HepG2 (cell line): Measurements from ENCODE around the gene ABCB8. TPM values are rescaled to one million over a fixed set of nuclear protein-coding genes. Genes with fewer than 3 reads are reported as not detected.
A peak's percentile ranks its signal among the peaks of the same experiment; 100 is the strongest.

Experiments used
- AHR ChIP-seq: IDR thresholded peaks from 2 replicates; pipeline ENCODE4 v1.6.1; 2018; ENCODE audit warnings: missing genetic modification reagents, missing compliant biosample characterization
- CCDC6 ChIP-seq: sonication (generic); formaldehyde crosslinking; IDR thresholded peaks from 2 replicates; pipeline ENCODE4 v1.8.1; 2022; ENCODE audit warnings: mild to moderate bottlenecking, missing genetic modification reagents, moderate library complexity
- CEBPG ChIP-seq: IDR thresholded peaks from 2 replicates; pipeline ENCODE4 v1.6.1; 2016
- CREB1 ChIP-seq, 2 experiments: fragments of 450-650 bp in 1 of 2; IDR thresholded peaks; 2 replicates each; pipeline ENCODE4 v1.6.1; 2016 to 2017; ENCODE audit warnings: control low read depth in 1 of 2, mild to moderate bottlenecking in 1 of 2, missing compliant biosample characterization in 1 of 2, missing genetic modification characterization in 1 of 2
- DR1 ChIP-seq: sonication (generic); formaldehyde crosslinking; IDR thresholded peaks from 2 replicates; pipeline ENCODE4 v1.8.0; 2021; ENCODE audit warnings: mild to moderate bottlenecking, missing genetic modification reagents, inconsistent platforms
- GATA4 ChIP-seq: sonication (generic); IDR thresholded peaks from 2 replicates; pipeline ENCODE4 v1.6.1; 2016; ENCODE audit warnings: antibody characterized with exemption, low read depth, borderline replicate concordance
- KDM1A ChIP-seq: IDR thresholded peaks from 2 replicates; pipeline ENCODE4 v1.6.1; 2016; ENCODE audit warnings: missing compliant biosample characterization
- KLF9 ChIP-seq: IDR thresholded peaks from 2 replicates; pipeline ENCODE4 v1.6.1; 2016; ENCODE audit warnings: low read depth
- REXO4 ChIP-seq: sonication (generic); formaldehyde crosslinking; IDR thresholded peaks from 2 replicates; pipeline ENCODE4 v1.8.0; 2022; ENCODE audit warnings: missing genetic modification reagents, mild to moderate bottlenecking, borderline replicate concordance
- THYN1 ChIP-seq: sonication (generic); formaldehyde crosslinking; IDR thresholded peaks from 2 replicates; pipeline ENCODE4 v1.8.1; 2023; ENCODE audit warnings: low read depth, mild to moderate bottlenecking, moderate library complexity, missing genetic modification reagents, borderline replicate concordance
- TMF1 ChIP-seq: sonication (generic); formaldehyde crosslinking; IDR thresholded peaks from 2 replicates; pipeline ENCODE4 v1.8.1; 2022; ENCODE audit warnings: low read depth, missing genetic modification reagents
- UBTF ChIP-seq: sonication (generic); formaldehyde crosslinking; IDR thresholded peaks from 2 replicates; pipeline ENCODE4 v1.4.0; 2020; ENCODE audit warnings: mild to moderate bottlenecking, missing genetic modification reagents
- ZNF12 ChIP-seq: sonication (generic); formaldehyde crosslinking; IDR thresholded peaks from 2 replicates; pipeline ENCODE4 v1.5.0; 2020; ENCODE audit warnings: missing genetic modification reagents
- ZNF225 ChIP-seq: sonication (generic); formaldehyde crosslinking; IDR thresholded peaks from 2 replicates; pipeline ENCODE4 v1.4.0; 2020; ENCODE audit warnings: mild to moderate bottlenecking, missing genetic modification reagents
- ZNF34 ChIP-seq: sonication (generic); formaldehyde crosslinking; IDR thresholded peaks from 2 replicates; pipeline ENCODE4 v1.4.0; 2020; ENCODE audit warnings: mild to moderate bottlenecking, missing genetic modification reagents, borderline replicate concordance
- ZNF367 ChIP-seq: sonication (generic); formaldehyde crosslinking; IDR thresholded peaks from 2 replicates; pipeline ENCODE4 v1.4.0; 2020; ENCODE audit warnings: missing genetic modification reagents, borderline replicate concordance
- ZNF841 ChIP-seq: sonication (generic); formaldehyde crosslinking; IDR thresholded peaks from 2 replicates; pipeline ENCODE4 v1.8.1; 2023; ENCODE audit warnings: missing genetic modification reagents, borderline replicate concordance
- polyA plus RNA-seq, 8 experiments: library from polyadenylated mRNA; depleted of rRNA in 3 of 8; stranded (reverse) in 7 of 8; unstranded in 1 of 8; fragments of >200 nt; fragmentation: Illumina TruSeq in 4 of 8; extraction: Trizol in 4 of 8; gene quantifications; 2 replicates each; pipeline versions ENCODE4 v1.2.1 to v1.2.3, GENCODE V29; 2011 to 2016; ENCODE audit warnings: low read depth in 4 of 8, missing spikeins in 1 of 8, mixed read lengths in 1 of 8; ENCODE audit not compliant: insufficient read depth in 1 of 8
- total RNA-seq, 5 experiments: library from RNA; depleted of rRNA; stranded (reverse); fragments of >200 nt; fragmentation: Illumina TruSeq; extraction: Trizol; gene quantifications; 2 replicates each; pipeline ENCODE4 v1.2.3, GENCODE V29; 2016; ENCODE audit warnings: low read depth in 1 of 5
- TF ChIP-seq, protein P1 (sequence below): sonication (generic); formaldehyde crosslinking; IDR thresholded peaks from 2 replicates; pipeline ENCODE4 v1.4.0; 2020; ENCODE audit warnings: missing genetic modification reagents, borderline replicate concordance
- TF ChIP-seq, protein P2 (sequence below): sonication (generic); formaldehyde crosslinking; IDR thresholded peaks from 2 replicates; pipeline ENCODE4 v1.5.1; 2020; ENCODE audit warnings: mild to moderate bottlenecking, missing genetic modification reagents
- TF ChIP-seq, protein P3 (sequence below): sonication (generic); formaldehyde crosslinking; IDR thresholded peaks from 2 replicates; pipeline ENCODE4 v1.8.0; 2022; ENCODE audit warnings: mild to moderate bottlenecking, missing genetic modification reagents, moderate library complexity
- TF ChIP-seq, protein P4 (sequence below): sonication (generic); formaldehyde crosslinking; IDR thresholded peaks from 2 replicates; pipeline ENCODE4 v1.4.0; 2020; ENCODE audit warnings: missing genetic modification reagents

The ABCB8 gene
- total and polyA plus RNA-seq, 2 of the 13 experiments (the other 11 are each of a cell fraction or from before 2014, with no cell fraction given): 6.6 to 16.7 TPM

DNA sequence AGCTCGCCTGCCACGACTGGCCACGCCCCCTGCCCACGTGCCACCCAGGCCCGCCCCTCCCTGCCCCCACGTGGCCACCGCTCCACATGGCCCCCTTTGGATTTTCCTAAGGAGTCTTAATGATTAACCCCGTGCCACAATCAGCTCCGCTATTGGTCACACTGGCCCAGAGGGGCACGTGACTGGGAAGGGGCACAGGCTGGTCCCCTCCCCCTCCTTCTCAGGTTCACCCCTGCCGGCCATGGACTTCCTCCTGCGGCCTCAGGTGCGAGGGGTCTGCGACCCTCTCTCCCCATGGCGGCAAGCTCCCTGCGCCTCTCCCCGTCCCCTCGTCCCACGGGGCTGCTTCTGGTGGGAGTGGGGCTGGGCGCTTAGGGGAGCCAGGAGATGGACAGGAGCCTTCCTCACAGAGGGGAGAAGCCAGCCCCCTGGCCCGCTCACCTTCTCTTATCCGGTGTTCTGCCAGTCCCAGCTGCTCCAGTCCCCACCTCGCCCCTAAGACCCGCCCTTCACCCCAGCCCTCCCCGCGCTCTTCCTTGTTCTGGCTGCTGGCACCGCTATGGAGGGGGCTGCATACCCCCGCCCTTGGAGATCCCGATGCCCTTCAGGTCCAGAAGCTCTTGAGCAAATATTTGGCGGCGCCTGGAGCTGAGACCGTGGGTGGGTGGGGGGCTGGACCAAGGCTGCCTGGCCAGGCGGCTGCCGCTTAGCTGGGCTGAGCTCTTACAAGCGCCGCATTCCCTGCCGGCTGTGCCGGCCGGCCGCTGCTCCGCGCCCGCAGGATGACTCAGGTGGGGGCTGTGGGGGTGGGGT, 34.4 kb downstream of the ABCB8 start (continued):
- TF ChIP-seq TMF1 (CRISPR knock-in tag) (no peak), ZNF225 (CRISPR knock-in tag) (no peak), ZNF12 (CRISPR knock-in tag) (no peak), CCDC6 (CRISPR knock-in tag) (no peak; the same call in 1 of the 2 replicates), UBTF (peak; percentile 40), DR1 (CRISPR knock-in tag) (no peak), ZNF841 (CRISPR knock-in tag) (no peak), CREB1 (IDR thresholded peaks at IDR 0.05) (0 out of 2 replicates have a peak, but pooled peaks have one; percentile 18), CREB1 (CRISPR knock-in tag; IDR thresholded peaks at IDR 0.05) (no peak), KDM1A (CRISPR knock-in tag) (no peak), ZNF367 (CRISPR knock-in tag) (no peak), ZNF34 (0 out of 2 replicates have a peak, but pooled peaks have one; percentile 36), CEBPG (CRISPR knock-in tag) (no peak), THYN1 (CRISPR knock-in tag) (no peak), KLF9 (no peak), GATA4 (peak; percentile 46), AHR (CRISPR knock-in tag) (no peak), REXO4 (CRISPR knock-in tag) (no peak)
- TF ChIP-seq, protein P1, sequence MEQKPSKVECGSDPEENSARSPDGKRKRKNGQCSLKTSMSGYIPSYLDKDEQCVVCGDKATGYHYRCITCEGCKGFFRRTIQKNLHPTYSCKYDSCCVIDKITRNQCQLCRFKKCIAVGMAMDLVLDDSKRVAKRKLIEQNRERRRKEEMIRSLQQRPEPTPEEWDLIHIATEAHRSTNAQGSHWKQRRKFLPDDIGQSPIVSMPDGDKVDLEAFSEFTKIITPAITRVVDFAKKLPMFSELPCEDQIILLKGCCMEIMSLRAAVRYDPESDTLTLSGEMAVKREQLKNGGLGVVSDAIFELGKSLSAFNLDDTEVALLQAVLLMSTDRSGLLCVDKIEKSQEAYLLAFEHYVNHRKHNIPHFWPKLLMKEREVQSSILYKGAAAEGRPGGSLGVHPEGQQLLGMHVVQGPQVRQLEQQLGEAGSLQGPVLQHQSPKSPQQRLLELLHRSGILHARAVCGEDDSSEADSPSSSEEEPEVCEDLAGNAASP (CRISPR knock-in tag): 0 out of 2 replicates have a peak, but pooled peaks have one; percentile 27
- TF ChIP-seq, protein P2, sequence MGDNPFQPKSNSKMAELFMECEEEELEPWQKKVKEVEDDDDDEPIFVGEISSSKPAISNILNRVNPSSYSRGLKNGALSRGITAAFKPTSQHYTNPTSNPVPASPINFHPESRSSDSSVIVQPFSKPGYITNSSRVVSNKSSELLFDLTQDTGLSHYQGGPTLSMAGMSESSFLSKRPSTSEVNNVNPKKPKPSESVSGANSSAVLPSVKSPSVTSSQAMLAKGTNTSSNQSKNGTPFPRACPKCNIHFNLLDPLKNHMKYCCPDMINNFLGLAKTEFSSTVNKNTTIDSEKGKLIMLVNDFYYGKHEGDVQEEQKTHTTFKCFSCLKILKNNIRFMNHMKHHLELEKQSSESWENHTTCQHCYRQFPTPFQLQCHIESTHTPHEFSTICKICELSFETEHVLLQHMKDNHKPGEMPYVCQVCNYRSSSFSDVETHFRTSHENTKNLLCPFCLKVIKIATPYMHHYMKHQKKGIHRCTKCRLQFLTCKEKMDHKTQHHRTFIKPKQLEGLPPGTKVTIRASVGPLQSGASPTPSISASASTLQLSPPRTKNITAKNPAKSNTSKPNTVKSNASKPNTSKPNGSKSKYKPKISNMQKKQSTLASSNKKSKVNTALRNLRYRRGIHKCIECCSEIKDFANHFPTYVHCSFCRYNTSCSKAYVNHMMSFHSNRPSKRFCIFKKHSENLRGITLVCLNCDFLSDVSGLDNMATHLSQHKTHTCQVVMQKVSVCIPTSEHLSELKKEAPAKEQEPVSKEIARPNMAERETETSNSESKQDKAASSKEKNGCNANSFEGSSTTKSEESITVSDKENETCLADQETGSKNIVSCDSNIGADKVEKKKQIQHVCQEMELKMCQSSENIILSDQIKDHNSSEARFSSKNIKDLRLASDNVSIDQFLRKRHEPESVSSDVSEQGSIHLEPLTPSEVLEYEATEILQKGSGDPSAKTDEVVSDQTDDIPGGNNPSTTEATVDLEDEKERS (CRISPR knock-in tag): no peak
- TF ChIP-seq, protein P3, sequence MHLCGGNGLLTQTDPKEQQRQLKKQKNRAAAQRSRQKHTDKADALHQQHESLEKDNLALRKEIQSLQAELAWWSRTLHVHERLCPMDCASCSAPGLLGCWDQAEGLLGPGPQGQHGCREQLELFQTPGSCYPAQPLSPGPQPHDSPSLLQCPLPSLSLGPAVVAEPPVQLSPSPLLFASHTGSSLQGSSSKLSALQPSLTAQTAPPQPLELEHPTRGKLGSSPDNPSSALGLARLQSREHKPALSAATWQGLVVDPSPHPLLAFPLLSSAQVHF: no peak
- TF ChIP-seq, protein P4, sequence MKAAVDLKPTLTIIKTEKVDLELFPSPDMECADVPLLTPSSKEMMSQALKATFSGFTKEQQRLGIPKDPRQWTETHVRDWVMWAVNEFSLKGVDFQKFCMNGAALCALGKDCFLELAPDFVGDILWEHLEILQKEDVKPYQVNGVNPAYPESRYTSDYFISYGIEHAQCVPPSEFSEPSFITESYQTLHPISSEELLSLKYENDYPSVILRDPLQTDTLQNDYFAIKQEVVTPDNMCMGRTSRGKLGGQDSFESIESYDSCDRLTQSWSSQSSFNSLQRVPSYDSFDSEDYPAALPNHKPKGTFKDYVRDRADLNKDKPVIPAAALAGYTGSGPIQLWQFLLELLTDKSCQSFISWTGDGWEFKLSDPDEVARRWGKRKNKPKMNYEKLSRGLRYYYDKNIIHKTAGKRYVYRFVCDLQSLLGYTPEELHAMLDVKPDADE (CRISPR knock-in tag): no peak
